Activated CD4-positive, alpha-beta T cell treated with anti-CD3 and anti-CD28 coated beads, Interleukin-2, amount 50 U/mL, for 1 hour (primary cell): ENCODE data around the gene ARAF.
"Not testable (repeated sequence)": the region's sequence is repeated elsewhere in the genome, so short reads cannot be mapped to it uniquely, and the experiment has no call there.

ENCODE experiments used
- DNase-seq: peaks from one replicate; pipeline ENCODE4 v3.0.0-alpha.2; 2020

The ARAF gene

GRCh38 chrX:47560934-47561658 lies at the start of gene ARAF:
Gene ARAF, plus strand, starts transcription at chrX:47561205. Its CDS starts 1,763 bp downstream, at chrX:47562968.
- peak; percentile 91 for DNase-seq

GRCh38 chrX:47512383-47512782 lies 48.6 kb upstream of the ARAF start:
- DNase-seq, result not testable (repeated sequence)

- not testable (repeated sequence) for DNase-seq
Measured at GRCh38 chrX:47513034-47513965, 47.7 kb upstream of the ARAF start.

GRCh38 chrX:47514533-47515235 lies 46.3 kb upstream of the ARAF start:
- no peak for DNase-seq

- DNase-seq, result no peak
Measured at GRCh38 chrX:47515941-47516665, 44.9 kb upstream of the ARAF start.

- no peak for DNase-seq
Measured at GRCh38 chrX:47518144-47518543, 42.9 kb upstream of the ARAF start.

GRCh38 chrX:47523297-47523696 lies 37.7 kb upstream of the ARAF start:
- DNase-seq, result peak; percentile 75

GRCh38 chrX:47523713-47524166 lies 37.3 kb upstream of the ARAF start:
- no peak for DNase-seq

GRCh38 chrX:47529548-47529947 lies 31.5 kb upstream of the ARAF start:
- DNase-seq, result no peak

- DNase-seq, result no peak
Measured at GRCh38 chrX:47530049-47530448, 31.0 kb upstream of the ARAF start.

- DNase-seq, result no peak
Measured at GRCh38 chrX:47539860-47540259, 21.1 kb upstream of the ARAF start.

- no peak for DNase-seq
Measured at GRCh38 chrX:47540754-47541538, 20.1 kb upstream of the ARAF start.

GRCh38 chrX:47543496-47543895 lies 17.5 kb upstream of the ARAF start:
- DNase-seq, result no peak

GRCh38 chrX:47556045-47556623 lies 4.9 kb upstream of the ARAF start:
- peak; percentile 74 for DNase-seq

- DNase-seq, result no peak
Measured at GRCh38 chrX:47558436-47558835, 2.6 kb upstream of the ARAF start.

GRCh38 chrX:47560179-47560933 lies 649 bp upstream of the ARAF start:
- no peak for DNase-seq

GRCh38 chrX:47561659-47562151 lies 700 bp downstream of the ARAF start:
- DNase-seq, result no peak

GRCh38 chrX:47562615-47563243 lies 1.7 kb downstream of the ARAF start:
- no peak for DNase-seq

- DNase-seq, result no peak
Measured at GRCh38 chrX:47563801-47564315, 2.9 kb downstream of the ARAF start.
